ENCODE data around the gene RPL19.

Gene RPL19

DNA sequence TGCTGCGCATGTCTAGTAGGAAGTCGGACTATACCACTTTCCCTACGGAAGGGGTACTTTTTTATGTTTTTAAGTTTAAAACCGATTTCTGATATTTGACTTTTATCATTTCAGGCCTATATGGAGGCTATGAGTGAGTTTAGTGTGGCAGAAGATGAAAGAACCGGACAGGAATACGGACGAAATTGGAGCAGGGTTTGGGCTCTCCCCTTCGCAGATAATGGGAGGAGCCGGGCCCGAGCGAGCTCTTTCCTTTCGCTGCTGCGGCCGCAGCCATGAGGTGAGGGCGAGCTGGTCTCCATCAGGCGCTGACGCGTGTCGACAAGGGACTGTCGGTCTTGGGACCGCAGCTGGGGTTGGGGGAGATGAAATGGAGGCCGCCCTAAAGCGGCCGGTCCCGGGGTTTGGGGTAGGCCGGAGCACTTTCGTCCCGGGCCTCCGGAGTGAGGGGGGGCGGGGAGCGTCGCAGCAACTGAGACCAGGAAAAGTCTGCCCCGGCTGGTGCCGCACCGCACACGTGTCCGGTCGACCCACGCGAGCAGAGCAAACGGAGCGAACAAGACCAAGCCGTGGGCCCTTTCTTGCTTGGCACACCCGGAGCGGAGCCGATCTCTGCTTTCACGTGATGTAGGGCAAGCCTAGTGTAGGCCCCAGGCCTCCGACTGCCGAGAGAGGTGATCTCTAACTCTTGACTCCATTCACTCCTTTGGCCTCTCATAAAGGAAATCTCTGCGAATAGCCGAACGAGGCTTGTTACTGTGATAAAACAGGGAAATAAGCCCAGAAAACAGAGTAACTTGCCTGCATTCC, at the start of gene RPL19:
Gene RPL19, plus strand, starts transcription at position 214 of the 810 bp plus-strand sequence. Its CDS starts 62 bp downstream, at position 276.
- TF ChIP-seq, protein P1, sequence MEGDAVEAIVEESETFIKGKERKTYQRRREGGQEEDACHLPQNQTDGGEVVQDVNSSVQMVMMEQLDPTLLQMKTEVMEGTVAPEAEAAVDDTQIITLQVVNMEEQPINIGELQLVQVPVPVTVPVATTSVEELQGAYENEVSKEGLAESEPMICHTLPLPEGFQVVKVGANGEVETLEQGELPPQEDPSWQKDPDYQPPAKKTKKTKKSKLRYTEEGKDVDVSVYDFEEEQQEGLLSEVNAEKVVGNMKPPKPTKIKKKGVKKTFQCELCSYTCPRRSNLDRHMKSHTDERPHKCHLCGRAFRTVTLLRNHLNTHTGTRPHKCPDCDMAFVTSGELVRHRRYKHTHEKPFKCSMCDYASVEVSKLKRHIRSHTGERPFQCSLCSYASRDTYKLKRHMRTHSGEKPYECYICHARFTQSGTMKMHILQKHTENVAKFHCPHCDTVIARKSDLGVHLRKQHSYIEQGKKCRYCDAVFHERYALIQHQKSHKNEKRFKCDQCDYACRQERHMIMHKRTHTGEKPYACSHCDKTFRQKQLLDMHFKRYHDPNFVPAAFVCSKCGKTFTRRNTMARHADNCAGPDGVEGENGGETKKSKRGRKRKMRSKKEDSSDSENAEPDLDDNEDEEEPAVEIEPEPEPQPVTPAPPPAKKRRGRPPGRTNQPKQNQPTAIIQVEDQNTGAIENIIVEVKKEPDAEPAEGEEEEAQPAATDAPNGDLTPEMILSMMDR (IDR thresholded peaks at IDR 0.05; ENCODE audit: low read depth, low read length, missing control alignments) = no peak
- peak within 1 kb of the TSS; percentile 89 for H3K4me3 ChIP-seq (ENCODE audit: low read depth, low read length)
- in situ Hi-C loops (cut with HindIII; ENCODE audit: low sequenced_read_pairs) = no loop called here
- DNase-seq (ENCODE audit: low read depth) = no peak

DNA sequence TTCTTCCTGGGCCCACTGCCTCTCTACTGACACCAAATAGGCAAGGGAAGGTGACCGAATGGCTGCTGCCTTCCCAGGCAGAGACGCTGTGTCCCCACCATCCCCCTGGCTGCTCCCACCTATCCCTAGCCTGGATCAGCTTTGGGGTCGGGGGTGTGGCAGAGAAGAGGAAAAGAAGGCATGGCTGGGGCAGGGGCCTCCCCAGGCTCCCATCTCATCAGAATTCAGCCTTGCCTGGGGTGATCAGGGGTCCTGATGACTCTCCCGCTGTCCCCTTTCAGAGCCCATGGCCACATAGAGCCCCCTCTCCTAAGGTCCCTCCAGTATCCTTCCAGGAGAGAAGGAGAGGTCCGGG, 49.3 kb upstream of the RPL19 start:
- H3K4me3 ChIP-seq (ENCODE audit: low read depth, low read length) = peak overlapping the region; percentile 35
- TF ChIP-seq, protein P1 (IDR thresholded peaks at IDR 0.05; ENCODE audit: low read depth, low read length, missing control alignments) = no peak
- DNase-seq (ENCODE audit: low read depth) = no peak
- in situ Hi-C loops (cut with HindIII; ENCODE audit: low sequenced_read_pairs) = no loop called here

DNA sequence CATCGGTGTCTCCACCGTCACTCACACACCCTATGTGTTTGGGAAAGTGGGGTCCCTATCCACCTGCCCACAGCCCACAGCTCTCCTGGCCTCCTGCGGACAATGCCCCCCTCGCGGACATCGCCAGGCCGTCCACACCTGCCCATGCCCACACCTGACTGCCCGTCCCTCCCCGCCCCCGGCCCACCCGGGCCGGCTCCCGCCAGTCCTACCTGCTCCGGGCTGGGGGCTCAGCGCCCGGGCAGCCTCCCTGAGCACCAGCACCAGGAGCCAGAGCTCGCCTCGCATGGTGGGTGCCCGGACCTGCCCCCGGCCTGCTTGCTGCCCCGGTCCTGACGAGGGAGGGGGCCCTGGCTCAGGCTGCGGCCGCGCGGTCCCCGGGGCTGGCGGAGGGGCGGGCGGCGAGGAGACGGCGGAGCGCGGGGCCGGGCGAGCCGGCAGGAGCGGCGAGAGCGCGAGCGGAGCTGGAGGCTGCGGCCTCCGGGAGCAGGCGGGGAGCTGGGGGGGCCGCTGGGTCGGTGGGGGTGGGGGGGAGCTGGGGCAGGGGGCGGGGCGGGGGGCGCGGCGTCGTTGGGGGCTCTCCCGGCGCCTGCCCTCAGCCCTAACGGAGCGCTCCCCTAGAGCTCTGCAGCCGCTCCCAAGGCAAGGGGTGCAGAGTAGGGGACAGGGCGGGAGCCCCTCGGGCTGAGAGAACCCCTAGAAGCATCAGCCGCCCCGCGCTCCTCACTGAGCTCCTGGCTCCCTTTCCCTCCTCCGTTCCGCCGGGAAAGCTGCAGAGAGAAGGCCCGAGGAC, 48.7 kb upstream of the RPL19 start, which contains the start of gene PLXDC1:
Gene PLXDC1, minus strand, starts transcription at position 488 of the 793 bp plus-strand sequence. Its CDS starts 200 bp downstream, at position 288.
- in situ Hi-C loops (cut with HindIII; ENCODE audit: low sequenced_read_pairs) = no loop called here
- DNase-seq (ENCODE audit: low read depth) = no peak
- TF ChIP-seq, protein P1 (IDR thresholded peaks at IDR 0.05; ENCODE audit: low read depth, low read length, missing control alignments) = no peak
- H3K4me3 ChIP-seq (ENCODE audit: low read depth, low read length) = peak within 1 kb of the TSS; percentile 95

DNA sequence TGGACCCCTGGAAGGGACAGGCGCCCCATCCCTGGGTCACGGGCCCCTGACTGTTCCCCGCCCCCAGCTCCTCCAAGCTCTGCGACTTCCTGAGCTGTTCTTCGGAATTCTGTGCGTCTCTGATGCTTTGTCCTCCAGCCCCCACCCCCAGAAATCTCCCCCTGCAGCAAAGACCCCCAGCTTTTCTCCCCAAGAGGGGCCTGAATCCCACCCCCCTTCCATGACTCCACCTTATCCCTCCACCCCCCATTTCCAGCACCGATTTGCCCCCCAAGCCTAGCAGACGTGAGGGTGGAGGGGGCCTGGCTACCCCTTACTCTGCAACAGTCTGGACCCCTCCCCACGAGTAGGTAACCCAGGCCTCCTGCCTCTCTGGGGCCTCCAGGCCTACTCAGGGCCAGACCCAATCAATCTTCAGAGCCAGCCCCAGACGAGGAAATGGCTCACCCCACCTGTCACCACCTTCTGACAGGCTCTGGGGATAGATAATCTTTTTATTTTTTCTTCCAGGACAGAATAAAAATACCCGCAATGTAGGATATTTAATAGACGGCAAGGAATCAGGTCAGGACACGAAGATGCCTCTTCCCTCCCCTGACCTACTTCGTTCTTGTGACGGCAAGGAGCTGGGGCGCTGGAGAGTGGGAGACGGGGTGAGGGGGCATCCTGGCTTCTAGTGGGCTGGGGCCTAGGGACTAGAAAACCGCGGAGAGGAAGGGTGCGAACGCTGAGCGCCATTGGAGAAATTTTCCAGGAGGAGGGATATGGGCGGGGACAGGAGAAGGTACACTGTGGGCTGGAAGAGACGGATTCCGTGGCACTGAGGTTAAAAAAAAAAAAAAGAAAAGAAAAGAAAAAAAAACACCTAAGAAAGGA, 47.9 kb upstream of the RPL19 start:
- H3K4me3 ChIP-seq (ENCODE audit: low read depth, low read length) = peak overlapping the region; percentile 95
- in situ Hi-C loops (cut with HindIII; ENCODE audit: low sequenced_read_pairs) = no loop called here
- TF ChIP-seq, protein P1 (IDR thresholded peaks at IDR 0.05; ENCODE audit: low read depth, low read length, missing control alignments) = no peak
- DNase-seq (ENCODE audit: low read depth) = no peak

DNA sequence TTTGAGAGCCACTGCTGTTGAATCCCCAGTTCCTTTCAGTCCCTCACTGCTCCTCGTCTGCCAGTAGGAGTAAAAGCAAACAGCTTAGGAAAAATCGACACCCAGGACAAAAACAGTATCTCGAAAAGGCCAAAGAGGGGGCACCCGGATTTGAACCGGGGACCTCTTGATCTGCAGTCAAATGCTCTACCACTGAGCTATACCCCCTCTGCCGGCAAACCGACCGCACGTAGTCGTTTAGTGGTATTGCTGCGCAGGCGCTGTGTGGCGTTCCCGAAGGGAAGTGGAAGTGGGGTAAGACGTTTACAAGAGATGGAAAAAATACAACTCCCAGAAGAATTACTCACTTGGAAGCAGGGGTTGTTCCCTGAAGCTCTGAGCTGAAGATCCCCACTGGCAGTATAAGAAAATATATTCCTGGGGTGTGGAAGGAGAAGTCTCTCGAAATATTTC, 46.5 kb upstream of the RPL19 start:
- peak; percentile 75 for DNase-seq (ENCODE audit: low read depth)
- H3K4me3 ChIP-seq (ENCODE audit: low read depth, low read length) = peak overlapping the region; percentile 95
- TF ChIP-seq, protein P1 (IDR thresholded peaks at IDR 0.05; ENCODE audit: low read depth, low read length, missing control alignments) = peak; percentile 24
- in situ Hi-C loops (cut with HindIII; ENCODE audit: low sequenced_read_pairs) = no loop called here

DNA sequence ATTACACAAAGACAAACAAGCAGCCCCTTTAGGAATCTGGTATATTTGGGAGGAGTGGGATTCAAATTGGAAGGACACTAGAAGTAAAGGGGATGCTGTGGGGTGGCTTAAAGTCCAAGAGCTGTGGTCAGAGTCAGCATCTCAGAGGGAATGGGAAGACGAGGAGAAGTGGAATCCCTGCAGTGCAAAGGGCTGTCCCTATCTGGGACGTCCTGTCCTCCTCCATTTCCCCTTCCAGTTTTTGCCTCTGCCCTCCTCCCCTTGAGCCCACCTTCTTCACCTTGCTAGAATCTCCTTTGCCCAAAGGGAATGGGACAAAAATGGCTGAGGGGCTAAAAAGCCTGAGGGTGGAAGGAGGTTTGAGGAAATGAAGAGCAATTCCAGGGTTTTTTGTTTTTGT, 44.4 kb upstream of the RPL19 start:
- TF ChIP-seq, protein P1 (IDR thresholded peaks at IDR 0.05; ENCODE audit: low read depth, low read length, missing control alignments) = no peak
- in situ Hi-C loops (cut with HindIII; ENCODE audit: low sequenced_read_pairs) = no loop called here
- no peak for DNase-seq (ENCODE audit: low read depth)
- no peak overlapping the region for H3K4me3 ChIP-seq (ENCODE audit: low read depth, low read length)

All from astrocyte of the cerebellum (primary cell).